DLD1 (cell line): ENCODE data around the gene ASS1.

ENCODE experiments used
- in situ Hi-C: cut with HindIII; loops from 2 replicates; pipeline ENCODE4 v1.10.0; 2017; ENCODE audit warnings: low sequenced_read_pairs

Gene ASS1

GRCh38 chr9:130470950-130471349 is 26.2 kb downstream of the ASS1 start:
- in situ Hi-C loops: no loop called here

DNA sequence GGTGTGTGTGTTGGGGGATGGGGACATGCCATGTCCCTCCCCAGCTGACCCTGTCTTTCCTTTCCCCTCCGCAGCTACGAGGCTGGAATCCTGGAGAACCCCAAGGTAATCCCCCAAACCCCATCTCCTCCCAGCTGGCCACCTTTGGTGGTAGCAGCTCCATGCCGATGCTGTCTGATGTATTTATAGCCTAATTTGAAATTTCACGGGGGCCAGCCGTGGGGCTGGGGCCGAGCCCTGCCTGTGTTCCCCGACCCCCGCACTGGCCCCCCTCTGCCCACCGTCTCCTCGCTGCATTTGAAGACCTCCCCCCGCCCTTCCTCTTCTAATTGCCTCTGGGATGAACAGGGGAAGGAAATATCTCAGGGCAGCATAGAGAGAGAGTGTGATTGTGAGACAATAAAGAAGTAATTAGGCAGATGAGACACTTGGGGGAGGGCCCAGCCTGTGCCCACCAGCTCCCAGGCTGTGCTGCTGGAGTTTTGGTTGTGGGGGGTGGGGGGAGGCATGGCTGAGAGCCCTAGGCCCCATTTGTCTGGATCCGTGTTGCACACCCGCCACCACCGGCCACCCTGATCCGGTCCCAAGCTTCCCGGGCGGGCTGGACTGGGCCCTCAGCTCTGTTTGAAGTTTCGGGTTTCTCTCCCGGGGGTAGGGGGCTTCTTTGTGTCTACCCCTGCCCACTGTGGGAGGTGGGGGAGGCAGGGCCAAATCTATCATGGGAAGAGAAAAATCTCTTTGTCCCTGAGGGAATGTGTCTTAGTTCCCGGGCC is 26.8 kb downstream of the ASS1 start:
- in situ Hi-C loops: no loop called here

DNA sequence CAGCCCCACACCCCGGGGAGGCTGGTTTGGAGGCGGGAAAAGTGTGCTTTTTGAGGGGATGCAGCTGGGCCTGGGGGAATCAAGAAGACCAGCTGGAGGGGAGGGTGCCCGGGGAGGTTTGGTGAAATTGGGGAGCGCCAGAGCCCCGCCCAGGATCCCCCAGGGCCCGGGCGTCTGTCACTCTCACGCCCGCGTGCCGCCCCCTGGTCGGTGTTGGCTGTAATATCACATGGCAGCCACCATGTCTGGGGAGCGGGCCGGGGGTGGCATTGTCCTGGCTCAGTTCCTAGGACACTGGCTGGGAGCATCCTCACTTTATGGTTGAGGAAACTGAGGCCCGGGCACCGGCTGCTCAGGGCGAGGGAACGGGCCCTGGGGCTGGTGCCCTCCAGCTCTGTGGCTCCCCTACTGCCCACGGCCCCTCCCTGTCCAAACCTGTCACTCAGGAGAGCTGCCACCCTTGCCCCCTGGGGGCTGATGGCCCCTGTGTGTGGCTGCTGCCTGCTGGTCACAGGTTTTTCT is 27.5 kb downstream of the ASS1 start:
- in situ Hi-C loops: no loop called here

GRCh38 chr9:130473009-130473408 is 28.2 kb downstream of the ASS1 start:
- in situ Hi-C loops: no loop called here

DNA sequence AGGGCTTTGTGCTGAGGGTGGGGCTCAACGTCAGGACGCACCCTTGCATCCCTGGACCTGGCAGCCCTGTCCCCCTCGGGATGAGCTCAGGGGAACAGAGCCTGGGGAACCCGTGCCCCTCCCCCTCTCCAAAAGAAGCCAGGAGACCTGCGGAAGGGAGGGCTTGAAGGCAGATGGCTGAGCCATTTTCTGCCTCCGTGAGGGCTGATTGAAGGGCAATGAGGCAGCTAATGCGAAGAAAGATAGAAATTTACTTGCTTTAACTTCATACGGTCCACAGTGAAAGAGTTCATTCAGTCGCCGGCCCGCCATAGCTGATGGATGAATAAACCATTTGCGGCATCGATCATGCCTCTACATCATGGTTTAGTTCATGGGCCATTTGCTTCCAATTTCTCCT is 28.8 kb downstream of the ASS1 start:
- in situ Hi-C loops: no loop called here

DNA sequence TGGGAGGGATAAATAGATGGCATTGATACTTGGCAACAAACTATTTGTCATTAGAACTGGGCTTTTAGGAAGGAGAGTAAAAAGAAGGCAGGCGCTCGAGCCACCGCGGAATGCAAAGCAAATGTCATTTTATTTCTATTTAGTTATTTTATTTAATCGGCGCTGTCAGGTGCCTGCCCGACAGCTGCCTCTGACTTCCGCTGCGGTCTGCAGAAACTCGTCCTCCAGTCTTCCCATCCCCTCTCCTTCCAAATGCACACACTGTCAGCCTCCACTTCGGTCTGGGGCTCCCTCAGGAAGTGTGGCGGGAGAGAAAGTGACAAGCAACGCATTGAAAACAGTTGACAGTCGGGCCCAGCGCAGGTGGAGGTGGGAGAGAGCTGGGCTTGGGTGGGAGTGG is 29.3 kb downstream of the ASS1 start:
- in situ Hi-C loops: no loop called here

- in situ Hi-C loops: no loop called here
Observed at GRCh38 chr9:130476151-130476730, 31.5 kb downstream of the ASS1 start.

DNA sequence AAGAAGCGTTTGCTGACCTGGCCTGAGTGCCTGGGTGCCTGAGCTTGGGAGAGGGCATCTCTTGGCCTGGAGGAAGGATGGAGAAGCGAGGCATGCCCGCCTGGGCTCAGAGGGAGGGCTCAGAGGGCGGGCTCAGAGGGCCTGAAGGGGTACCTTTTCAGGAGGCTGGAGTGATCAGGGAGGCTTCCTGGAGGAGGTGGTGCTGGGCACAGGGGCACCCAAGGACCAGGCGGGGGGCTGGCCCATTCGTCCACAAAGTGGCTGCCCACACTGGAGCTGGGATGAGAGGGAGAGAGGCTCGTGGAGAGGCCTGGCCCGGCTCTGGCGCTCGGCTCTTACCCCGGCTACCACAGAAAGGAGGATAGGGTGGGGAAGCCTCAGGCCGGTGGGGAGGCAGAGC is 32.8 kb downstream of the ASS1 start:
- in situ Hi-C loops: no loop called here

- in situ Hi-C loops: no loop called here
Observed at GRCh38 chr9:130478152-130478551, 33.4 kb downstream of the ASS1 start.

DNA sequence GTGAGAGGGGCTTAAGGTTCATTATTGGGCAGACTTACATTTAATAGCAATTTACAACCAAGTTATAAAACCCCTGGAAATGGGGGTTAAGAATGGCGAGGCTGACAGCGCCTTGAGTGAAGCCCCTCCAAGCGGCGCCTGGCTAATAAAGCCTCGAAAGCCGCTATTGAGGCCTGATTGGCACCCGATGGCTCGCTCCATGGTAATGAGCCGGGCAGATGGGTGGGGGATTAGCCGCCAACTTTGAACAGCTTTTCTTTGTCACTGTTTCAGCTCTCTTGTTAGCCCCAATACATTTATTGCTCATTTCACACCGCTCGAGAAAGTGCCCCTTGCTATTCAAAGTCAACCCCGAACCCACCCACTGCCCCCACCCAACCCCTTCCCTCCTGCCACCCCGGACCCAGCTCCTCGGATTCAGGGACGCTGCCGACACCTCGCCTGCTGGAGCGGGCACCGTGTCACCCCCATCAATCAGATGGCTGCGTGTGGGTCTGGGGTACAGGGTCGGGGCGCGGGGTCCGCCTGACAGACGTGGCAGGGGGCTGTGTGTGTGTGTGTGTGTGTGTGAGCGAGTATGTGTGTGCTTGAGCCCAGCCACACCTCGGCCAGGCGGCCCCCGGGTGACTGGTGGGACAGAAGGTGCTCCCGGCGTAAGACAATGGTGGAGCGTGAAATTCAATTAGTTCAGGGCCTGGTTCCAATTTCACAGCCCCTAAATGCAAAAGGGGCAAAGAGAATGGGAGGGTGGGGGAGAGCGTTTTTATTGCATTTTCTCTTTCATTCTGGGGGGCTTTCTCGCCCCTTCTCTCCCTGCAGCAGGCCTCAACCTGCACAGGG is 34.2 kb downstream of the ASS1 start:
- in situ Hi-C loops: no loop called here

GRCh38 chr9:130479587-130479986 is 34.8 kb downstream of the ASS1 start:
- in situ Hi-C loops: no loop called here

- in situ Hi-C loops: no loop called here
Observed at GRCh38 chr9:130480673-130481072, 35.9 kb downstream of the ASS1 start.

GRCh38 chr9:130482463-130482862 is 37.7 kb downstream of the ASS1 start:
- in situ Hi-C loops: no loop called here

DNA sequence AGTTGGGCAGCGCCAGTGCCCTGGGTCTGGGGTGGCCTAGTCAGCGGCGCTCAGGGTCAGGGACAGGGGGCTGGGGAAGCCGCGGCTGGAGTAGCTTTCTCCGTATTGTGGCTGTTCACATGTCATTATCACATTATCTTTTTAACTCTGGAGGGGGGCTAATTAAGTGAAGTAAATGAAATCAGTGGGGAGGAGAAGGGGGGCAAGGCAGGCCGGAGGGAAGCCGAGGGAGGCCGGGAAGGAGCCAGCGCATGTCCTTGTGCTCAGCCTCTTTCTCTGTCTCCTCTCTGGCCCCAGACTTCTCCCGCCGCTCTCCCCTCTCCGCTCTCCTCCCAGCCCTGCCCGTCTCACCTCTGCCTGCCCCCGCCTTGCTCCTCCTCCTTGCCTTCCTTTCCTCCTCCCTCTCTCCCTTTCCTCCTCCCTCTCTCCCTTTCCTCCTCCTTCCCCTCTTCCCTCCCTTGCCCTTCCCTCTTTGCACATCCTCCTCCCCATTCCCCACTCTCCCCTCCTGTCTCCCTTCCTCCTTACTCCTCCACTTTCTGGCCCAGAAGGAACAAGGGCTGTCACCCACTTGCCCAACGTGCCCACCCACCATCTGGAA is 38.7 kb downstream of the ASS1 start:
- in situ Hi-C loops: no loop called here

DNA sequence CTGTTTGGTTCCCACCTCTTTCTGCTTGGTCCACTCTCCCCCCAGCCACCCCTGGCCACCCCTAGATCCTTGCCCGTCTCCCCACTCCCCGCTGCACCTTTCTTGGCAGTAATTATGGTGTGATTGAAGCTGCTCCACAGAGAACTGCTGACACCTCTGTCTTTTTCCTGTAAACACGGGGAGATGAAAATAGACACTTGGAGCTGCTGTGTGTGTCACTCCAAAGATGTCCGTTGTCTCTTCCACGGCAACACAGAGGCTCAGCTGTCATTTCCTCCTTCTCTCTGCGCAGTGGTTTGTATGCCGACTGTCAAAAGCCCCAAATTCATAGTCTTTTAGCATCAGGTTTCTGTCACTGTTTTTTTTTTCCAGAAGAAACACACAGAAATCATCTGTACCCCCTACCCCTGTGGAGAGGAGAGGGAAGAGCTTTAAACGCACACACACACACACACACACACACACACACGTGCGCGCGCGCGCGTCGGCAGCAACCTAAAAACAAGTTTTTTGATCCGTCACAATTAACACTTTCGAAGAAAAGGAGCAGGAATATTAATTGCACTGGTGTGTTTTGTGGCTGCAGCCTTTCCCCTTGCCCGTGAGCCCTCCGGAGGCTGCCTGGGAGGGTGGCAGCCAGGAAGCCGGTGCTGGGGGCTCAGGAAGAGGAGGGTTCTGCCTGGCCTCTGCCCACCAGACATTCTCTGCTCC is 39.8 kb downstream of the ASS1 start:
- in situ Hi-C loops: no loop called here

GRCh38 chr9:130486103-130486502 is 41.3 kb downstream of the ASS1 start:
- in situ Hi-C loops: no loop called here

GRCh38 chr9:130487500-130487899 is 42.7 kb downstream of the ASS1 start:
- in situ Hi-C loops: no loop called here

DNA sequence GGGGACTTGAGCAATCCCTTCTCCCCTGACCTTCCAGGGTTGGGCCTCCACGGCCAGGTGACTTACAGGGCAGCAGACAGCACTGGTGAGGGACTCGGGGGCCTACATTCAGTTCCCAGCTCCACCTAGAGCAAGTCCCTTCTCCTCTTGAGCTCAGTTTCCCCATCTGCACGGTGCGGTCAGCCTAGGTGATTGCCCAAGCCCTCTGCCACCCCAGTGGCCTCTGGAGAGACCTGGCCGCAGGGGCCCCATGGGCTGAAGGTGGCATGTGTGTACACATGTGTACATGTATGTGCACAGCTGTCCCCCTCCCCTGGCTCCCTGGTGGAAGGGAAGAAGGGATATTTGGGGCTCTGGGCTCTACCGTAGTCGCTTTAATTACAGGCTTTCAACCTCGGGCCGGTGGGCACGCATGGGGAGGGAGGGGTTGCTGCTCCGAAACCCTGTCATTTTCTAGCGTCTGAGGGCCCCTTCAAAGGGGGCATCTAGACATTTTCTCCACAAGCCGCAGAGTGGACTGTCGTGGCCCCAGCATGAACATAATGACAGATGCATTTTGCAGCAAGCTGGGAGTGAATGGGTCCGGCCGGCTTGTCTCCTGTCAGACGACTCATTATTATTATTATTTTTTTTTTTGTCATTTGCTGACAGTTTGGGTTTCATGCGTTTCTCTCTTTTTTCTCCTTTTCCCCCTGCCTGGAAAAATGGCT is 44.0 kb downstream of the ASS1 start:
- in situ Hi-C loops: no loop called here

DNA sequence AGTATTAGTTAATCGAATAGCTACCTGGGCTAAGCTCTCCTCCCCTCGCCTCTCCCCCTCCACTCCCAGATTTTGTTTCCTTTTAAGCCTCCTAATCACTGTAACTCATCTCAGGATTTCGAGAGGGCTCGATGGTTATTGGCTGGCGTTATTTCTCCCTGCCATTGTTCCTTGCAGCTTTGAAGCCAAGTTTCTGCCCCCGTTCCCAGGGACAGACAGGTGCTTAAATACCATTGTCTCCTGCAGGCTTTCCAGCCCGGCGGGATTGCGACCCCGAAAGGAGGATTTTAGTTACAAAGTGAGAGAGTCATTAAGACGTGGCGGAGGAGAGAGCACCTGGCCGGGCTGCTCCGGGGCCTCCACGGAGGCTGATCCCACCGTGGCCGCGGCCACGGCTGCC is 46.2 kb downstream of the ASS1 start:
- in situ Hi-C loops: no loop called here
